CD14-positive monocyte (primary cell): ENCODE results near the gene MBD1. TPM values are rescaled to one million over a fixed set of nuclear protein-coding genes. Genes with fewer than 3 reads are reported as not detected.

Source experiments
- DNase-seq, 3 donors: peaks; one replicate each; pipeline ENCODE4 v3.0.0-alpha.2; 2011 to 2022
- H2AFZ ChIP-seq: 2 replicates; pipeline ENCODE4 v1.6.0; 2012; ENCODE audit warnings: mild to moderate bottlenecking, low read depth, low read length, inconsistent platforms; ENCODE audit not compliant: insufficient read depth, poor library complexity, severe bottlenecking
- H3K27ac ChIP-seq, 2 donors: 1 replicate in 1 of 2; 2 replicates in 1 of 2; pipeline ENCODE4 v1.5.1; 2012 to 2013; ENCODE audit warnings: low read length in 2 of 2, control low read depth in 1 of 2, inconsistent platforms in 1 of 2, low read depth in 1 of 2, mild to moderate bottlenecking in 1 of 2
- H3K27me3 ChIP-seq, 2 donors: one replicate each; pipeline versions ENCODE4 v1.6.0 to v1.6.1; 2011 to 2013; ENCODE audit warnings: low read length in 2 of 2; ENCODE audit not compliant: control insufficient read depth in 2 of 2, insufficient read depth in 2 of 2
- H3K36me3 ChIP-seq, 2 donors: replicated peaks in 1 of 2; 1 replicate in 1 of 2; 2 replicates in 1 of 2; pipeline versions ENCODE4 v1.5.1 to v1.6.1; 2012 to 2013; ENCODE audit warnings: low read length in 2 of 2, control low read depth in 1 of 2, inconsistent platforms in 1 of 2, mild to moderate bottlenecking in 1 of 2; ENCODE audit not compliant: insufficient read depth in 2 of 2, control insufficient read depth in 1 of 2
- H3K4me1 ChIP-seq, 2 donors: 1 replicate in 1 of 2; 2 replicates in 1 of 2; pipeline versions ENCODE4 v1.5.1 to v1.6.1; 2012 to 2013; ENCODE audit warnings: low read length in 2 of 2, control low read depth in 1 of 2, inconsistent platforms in 1 of 2, mild to moderate bottlenecking in 1 of 2, moderate library complexity in 1 of 2; ENCODE audit not compliant: insufficient read depth in 2 of 2, control insufficient read depth in 1 of 2
- H3K4me2 ChIP-seq: replicated peaks from 2 replicates; pipeline ENCODE3; 2012; ENCODE audit warnings: low read length, moderate library complexity, mild to moderate bottlenecking; ENCODE audit not compliant: poor library complexity, severe bottlenecking; ENCODE audit errors: extremely low read depth
- H3K4me3 ChIP-seq, 3 experiments: fragments of 200-600 bp in 1 of 3; sonication (generic) in 1 of 3; replicated peaks in 1 of 3; 1 replicate in 2 of 3; 2 replicates in 1 of 3; pipeline ENCODE4 v1.5.1; 2011 to 2013; ENCODE audit warnings: low read length in 3 of 3, mild to moderate bottlenecking in 3 of 3, control low read depth in 2 of 3, low read depth in 2 of 3, inconsistent platforms in 1 of 3, moderate library complexity in 1 of 3
- H3K79me2 ChIP-seq: 2 replicates; pipeline ENCODE4 v1.6.0; 2012; ENCODE audit warnings: mild to moderate bottlenecking, control low read depth, inconsistent platforms, low read length, moderate library complexity; ENCODE audit not compliant: insufficient read depth
- H3K9ac ChIP-seq: 2 replicates; pipeline ENCODE4 v1.6.0; 2017; ENCODE audit warnings: low read length, mild to moderate bottlenecking; ENCODE audit not compliant: insufficient read depth, poor library complexity, severe bottlenecking
- H3K9me3 ChIP-seq, 2 donors: replicated peaks in 1 of 2; 1 replicate in 1 of 2; 2 replicates in 1 of 2; pipeline versions ENCODE4 v1.5.1 to v1.6.1; 2012 to 2013; ENCODE audit warnings: low read length in 2 of 2, control low read depth in 1 of 2; ENCODE audit not compliant: control insufficient read depth in 1 of 2, insufficient read depth in 1 of 2
- H4K20me1 ChIP-seq: 2 replicates; pipeline ENCODE4 v1.6.0; 2012; ENCODE audit warnings: mild to moderate bottlenecking, low read length, control low read depth, moderate library complexity; ENCODE audit not compliant: insufficient read depth
- H3K27ac Mint-ChIP-seq, 7 donors: one replicate each; pipeline ENCODE4 v1.8.0; 2020; ENCODE audit warnings: mild to moderate bottlenecking in 7 of 7, mixed read lengths in 7 of 7, moderate library complexity in 6 of 7, inconsistent platforms in 2 of 7
- H3K27me3 Mint-ChIP-seq, 3 donors: one replicate each; pipeline ENCODE4 v1.8.0; 2021 to 2022; ENCODE audit warnings: low read depth in 3 of 3, mild to moderate bottlenecking in 3 of 3, mixed read lengths in 3 of 3, moderate library complexity in 3 of 3, inconsistent platforms in 1 of 3
- H3K36me3 Mint-ChIP-seq, 2 donors: one replicate each; pipeline ENCODE4 v1.8.0; 2020; ENCODE audit warnings: mixed read lengths in 2 of 2, inconsistent platforms in 1 of 2, mild to moderate bottlenecking in 1 of 2
- H3K4me1 Mint-ChIP-seq: one replicate; pipeline ENCODE4 v1.8.0; 2020; ENCODE audit warnings: mild to moderate bottlenecking, mixed read lengths
- H3K4me3 Mint-ChIP-seq, 2 donors: one replicate each; pipeline ENCODE4 v1.8.0; 2020; ENCODE audit warnings: mild to moderate bottlenecking in 2 of 2, mixed read lengths in 2 of 2, moderate library complexity in 1 of 2
- H3K9me3 Mint-ChIP-seq, 7 donors: one replicate each; pipeline ENCODE4 v1.8.0; 2020 to 2022; ENCODE audit warnings: mixed read lengths in 7 of 7, mild to moderate bottlenecking in 6 of 7, moderate library complexity in 6 of 7, inconsistent platforms in 2 of 7
- CTCF ChIP-seq: fragments of 200-600 bp; IDR thresholded peaks from one replicate; pipeline ENCODE4 v1.8.0; 2022; ENCODE audit warnings: antibody characterized with exemption, mild to moderate bottlenecking
- WGBS: methylation state at CpG from one replicate; pipeline ENCODE4 v1.1.5; 2013; ENCODE audit warnings: missing lambda C conversion rate; ENCODE audit not compliant: insufficient coverage; 5-methylcytosine and 5-hydroxymethylcytosine counted together
- intact Hi-C, 2 donors: fragments of 100-400 bp; cut with micrococcal nuclease; formaldehyde crosslinking; loops; one replicate each; pipeline versions ENCODE4 v1.15.0 to v1.15.1; 2023
- polyA plus RNA-seq, 3 donors: library from polyadenylated mRNA; depleted of rRNA in 1 of 3; unstranded in 2 of 3; stranded (reverse) in 1 of 3; fragments of 300-500 nt in 2 of 3; fragments of >200 nt in 1 of 3; fragmentation: Illumina TruSeq in 2 of 3; gene quantifications; 1 replicate in 2 of 3; 2 replicates in 1 of 3; pipeline ENCODE4 v1.2.3, GENCODE V29; 2012 to 2021

The MBD1 gene
- polyA plus RNA-seq, 3 donors: 13.2 to 88.6 (median 17.4) TPM

- no peaks in the 10 kb centered on the region for H3K9me3 Mint-ChIP-seq
- H3K27ac Mint-ChIP-seq: peak overlapping the region in 5 of 7 donors; percentile 46 to 85 (median 70)
- TF ChIP-seq CTCF: peak; percentile 83
- WGBS: 9% methylated on average over 56 of the region's 56 CpGs
- H3K36me3 ChIP-seq: peaks cover 40 to 44% of the 10 kb centered on the region in 2 donors
- H3K4me2 ChIP-seq: peak overlapping the region; percentile 93
- H3K27me3 Mint-ChIP-seq: peaks cover 1 to 8% (median 7%) of the 10 kb centered on the region in 3 donors
- peak overlapping the region; percentile 45 to 84 (median 45) for H3K4me3 ChIP-seq
- peaks cover 23% of the 10 kb centered on the region for H3K4me1 Mint-ChIP-seq
- H3K79me2 ChIP-seq: no peaks in the 10 kb centered on the region
- peak overlapping the region; percentile 88 for H2AFZ ChIP-seq
- H3K9ac ChIP-seq: peak overlapping the region; percentile 56
- peak overlapping the region in 1 of 2 donors; percentile 47 for H3K27ac ChIP-seq
- no peaks in the 10 kb centered on the region for H3K9me3 ChIP-seq
- intact Hi-C loops: loop anchor here in 1 of 2 donors (5.0 kb wide), 3 partner anchors 39 to 109 kb away; partner anchors contain the start of gene SKA1
- DNase-seq: peak; percentile 74 to 85 (median 80)
- peaks cover 18 to 34% of the 10 kb centered on the region in 2 donors for H3K4me1 ChIP-seq
- no peaks in the 10 kb centered on the region for H4K20me1 ChIP-seq
- H3K27me3 ChIP-seq: no peaks in the 10 kb centered on the region
- H3K36me3 Mint-ChIP-seq: peaks cover 36 to 40% of the 10 kb centered on the region in 2 donors
- peak overlapping the region; percentile 84 to 93 for H3K4me3 Mint-ChIP-seq
Observed at GRCh38 chr18:50268022-50268747, 13.1 kb downstream of the MBD1 start.

- intact Hi-C loops: loop anchor here in 1 of 2 donors (5.0 kb wide), 3 partner anchors 41 to 111 kb away; partner anchors contain the start of gene SKA1
- TF ChIP-seq CTCF: no peak
- Mint-ChIP-seq H3K27ac (peak within 1 kb of the TSS in 6 of 7 donors; percentile 50 to 84 (median 80)), H3K9me3 (no peaks in the 10 kb centered on the region), H3K4me1 (peaks cover 23% of the 10 kb centered on the region), H3K36me3 (peaks cover 20 to 21% of the 10 kb centered on the region in 2 donors), H3K4me3 (peak within 1 kb of the TSS; percentile 85 to 94), H3K27me3 (peaks cover 1 to 10% (median 7%) of the 10 kb centered on the region in 3 donors)
- H4K20me1 ChIP-seq: no peaks in the 10 kb centered on the region
- peaks cover 22 to 25% of the 10 kb centered on the region in 2 donors for H3K36me3 ChIP-seq
- H3K4me2 ChIP-seq: peak within 1 kb of the TSS; percentile 83
- H3K9ac ChIP-seq: peak within 1 kb of the TSS; percentile 33
- H3K27ac ChIP-seq: peak within 1 kb of the TSS in 1 of 2 donors; percentile 59
- peak within 1 kb of the TSS; percentile 65 to 92 (median 73) for H3K4me3 ChIP-seq
- WGBS: 0% methylated on average over 35 of the region's 37 CpGs
- peaks cover 18 to 29% of the 10 kb centered on the region in 2 donors for H3K4me1 ChIP-seq
- no peaks in the 10 kb centered on the region for H3K79me2 ChIP-seq
- no peaks in the 10 kb centered on the region for H3K9me3 ChIP-seq
- peak; percentile 82 to 90 (median 87) for DNase-seq
- H3K27me3 ChIP-seq: peaks cover 0 to 2% of the 10 kb centered on the region in 2 donors
- peak within 1 kb of the TSS; percentile 91 for H2AFZ ChIP-seq
Observed at GRCh38 chr18:50266248-50266704, 15.0 kb downstream of the MBD1 start, which contains the start of gene CFAP53. CFAP53 (minus strand) TSS chr18:50266495; CDS start chr18:50266404, 91 bp downstream.
